Stimulated activated CD8-positive, alpha-beta memory T cell treated with anti-CD3 and anti-CD28 coated beads, Interleukin-4, amount 100 ng/mL, for 48 hours (primary cell): ENCODE results near the gene SNX32.

Source experiments
- DNase-seq: peaks from one replicate; pipeline ENCODE4 v3.0.0-alpha.2; 2020

Gene SNX32

DNA sequence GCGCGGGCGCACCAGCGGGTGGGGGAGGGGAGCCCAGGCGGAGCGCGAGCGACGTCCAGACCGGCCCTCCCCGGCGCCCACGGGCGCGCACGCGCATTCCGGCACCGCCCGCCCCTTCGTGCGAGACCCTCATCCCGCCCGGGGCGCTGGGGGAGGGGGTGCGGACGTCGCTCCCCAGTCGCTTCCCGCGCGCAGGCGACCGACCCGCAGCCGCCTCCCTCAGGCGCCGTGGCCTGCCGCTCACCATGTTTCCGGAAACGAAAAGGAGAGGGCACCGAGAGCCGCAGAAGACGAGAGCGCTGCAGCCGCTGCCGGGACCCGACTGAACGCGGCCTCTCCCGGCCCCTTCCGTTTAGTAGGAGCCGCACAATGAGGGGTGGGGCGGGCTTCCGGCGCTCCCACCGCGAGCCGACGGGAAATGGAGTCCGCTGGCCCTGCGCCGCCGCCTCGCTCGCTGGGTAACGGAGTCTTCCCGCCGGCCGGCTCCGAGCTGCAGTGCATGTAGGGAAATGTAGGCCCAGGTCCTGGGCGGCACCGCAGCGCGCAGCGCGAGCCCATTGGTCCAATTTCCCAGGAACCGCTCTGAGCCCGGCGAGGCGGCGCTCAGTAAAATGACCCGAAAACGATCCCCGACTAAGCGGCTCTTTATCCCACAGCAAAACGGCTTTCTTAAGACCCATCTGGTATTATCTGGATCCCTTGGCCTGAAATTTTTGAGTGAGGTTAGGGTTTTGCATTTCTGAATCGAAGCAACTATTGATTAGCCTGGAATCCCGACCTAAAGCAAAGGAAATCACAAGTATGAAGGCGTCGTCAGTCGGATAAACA is 24.3 kb downstream of the SNX32 start, which contains the start of gene CFL1:
TSS of gene CFL1 (minus strand) at position 328 of the 828 bp plus-strand sequence. CDS start at position 247, 81 bp downstream.
- peak; percentile 97 for DNase-seq

GRCh38 chr11:65858681-65859087 is 24.9 kb downstream of the SNX32 start:
- DNase-seq: no peak

DNA sequence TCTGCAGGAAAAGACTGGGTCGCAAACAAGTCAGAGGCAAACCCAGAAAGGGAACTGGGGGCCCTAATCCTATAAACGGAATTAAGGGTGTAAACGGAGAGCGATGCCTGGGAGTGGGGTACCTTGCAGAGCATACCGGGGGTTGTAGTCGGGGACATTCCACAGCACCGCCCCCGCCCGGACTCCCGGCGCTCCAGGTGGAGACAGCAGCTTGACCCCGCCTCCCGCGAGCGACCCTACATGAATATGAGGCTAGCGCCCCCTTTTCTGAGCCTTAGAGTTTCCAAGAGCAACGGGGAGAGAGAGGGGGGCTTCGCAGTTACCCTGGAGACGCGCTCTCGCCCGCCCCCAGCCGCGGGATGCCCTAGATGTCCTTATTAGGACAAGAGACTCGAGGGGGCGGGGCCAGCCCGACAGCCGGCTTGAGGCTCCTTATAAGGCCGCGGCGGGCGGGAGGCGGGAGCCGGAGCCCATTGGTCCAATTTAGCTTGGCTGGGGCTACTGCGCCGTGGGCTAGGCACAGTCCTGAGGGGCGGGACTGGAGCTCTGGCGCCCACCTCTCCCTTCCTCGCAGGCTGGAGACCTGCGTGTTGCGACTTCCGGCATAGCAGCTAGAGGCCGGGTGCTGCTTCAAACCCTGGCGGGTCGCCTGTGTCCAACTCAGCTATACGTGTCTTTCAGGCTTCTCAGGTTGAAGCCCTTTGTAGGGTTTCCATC is 25.5 kb downstream of the SNX32 start:
- peak; percentile 99 for DNase-seq

DNA sequence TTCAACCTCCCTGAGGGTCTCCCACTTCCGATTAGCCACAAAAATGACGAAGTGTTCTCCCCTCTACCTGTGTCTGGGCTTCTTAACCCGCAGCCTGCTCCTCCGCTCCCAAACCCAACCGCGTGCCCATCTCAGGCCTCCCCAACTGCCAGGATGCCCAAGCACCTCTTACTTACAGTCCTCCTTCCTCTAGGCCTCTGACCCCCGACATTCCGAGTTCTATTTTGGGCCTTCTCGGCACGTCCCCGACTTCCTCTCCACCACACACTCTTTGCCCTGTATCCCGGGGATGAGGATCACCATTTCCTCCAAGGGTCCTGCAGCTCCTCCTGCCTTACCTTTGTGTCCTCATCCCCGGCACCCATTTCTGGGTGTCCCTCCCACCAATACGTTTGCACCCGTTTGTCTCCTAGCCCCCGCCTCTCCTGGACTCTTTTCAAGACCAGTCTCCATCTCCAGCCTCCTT is 26.1 kb downstream of the SNX32 start:
- DNase-seq: peak; percentile 69

- DNase-seq: peak; percentile 98
These were observed 26.8 kb downstream of the SNX32 start, which contains the start of gene MUS81 for GRCh38 chr11:65860278-65861164. TSS of gene MUS81 (plus strand) at chr11:65860433. CDS start at chr11:65860754, 321 bp downstream.

- no peak for DNase-seq
These were observed 27.4 kb downstream of the SNX32 start for GRCh38 chr11:65861165-65861505.

- peak; percentile 22 for DNase-seq
These were observed 27.9 kb downstream of the SNX32 start for GRCh38 chr11:65861533-65862183.

DNA sequence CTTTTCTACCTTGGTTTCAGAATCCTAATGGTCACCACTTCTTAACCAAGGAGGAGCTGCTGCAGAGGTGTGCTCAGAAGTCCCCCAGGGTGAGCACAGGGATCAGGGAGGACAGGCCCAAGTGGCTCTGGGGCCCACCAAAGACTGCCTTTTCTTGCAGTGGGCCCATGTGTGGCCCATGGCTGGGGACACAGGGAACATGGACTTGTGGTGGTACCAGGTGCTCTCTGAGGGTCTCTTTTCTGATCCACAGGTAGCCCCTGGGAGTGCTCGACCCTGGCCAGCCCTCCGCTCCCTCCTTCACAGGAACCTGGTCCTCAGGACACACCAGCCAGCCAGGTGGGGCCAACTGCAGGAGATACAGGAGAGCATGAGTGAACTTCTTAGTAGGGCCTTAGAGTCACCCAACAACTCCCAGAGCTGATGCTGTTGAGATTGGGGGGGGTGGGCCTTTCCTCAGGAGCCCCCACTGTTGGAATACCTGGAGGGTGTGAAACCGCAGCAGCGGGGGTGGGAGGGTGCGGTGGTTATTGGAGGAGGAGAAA is 28.5 kb downstream of the SNX32 start:
- DNase-seq: peak; percentile 19

- DNase-seq: peak; percentile 18
These were observed 29.5 kb downstream of the SNX32 start for GRCh38 chr11:65862941-65863888.

DNA sequence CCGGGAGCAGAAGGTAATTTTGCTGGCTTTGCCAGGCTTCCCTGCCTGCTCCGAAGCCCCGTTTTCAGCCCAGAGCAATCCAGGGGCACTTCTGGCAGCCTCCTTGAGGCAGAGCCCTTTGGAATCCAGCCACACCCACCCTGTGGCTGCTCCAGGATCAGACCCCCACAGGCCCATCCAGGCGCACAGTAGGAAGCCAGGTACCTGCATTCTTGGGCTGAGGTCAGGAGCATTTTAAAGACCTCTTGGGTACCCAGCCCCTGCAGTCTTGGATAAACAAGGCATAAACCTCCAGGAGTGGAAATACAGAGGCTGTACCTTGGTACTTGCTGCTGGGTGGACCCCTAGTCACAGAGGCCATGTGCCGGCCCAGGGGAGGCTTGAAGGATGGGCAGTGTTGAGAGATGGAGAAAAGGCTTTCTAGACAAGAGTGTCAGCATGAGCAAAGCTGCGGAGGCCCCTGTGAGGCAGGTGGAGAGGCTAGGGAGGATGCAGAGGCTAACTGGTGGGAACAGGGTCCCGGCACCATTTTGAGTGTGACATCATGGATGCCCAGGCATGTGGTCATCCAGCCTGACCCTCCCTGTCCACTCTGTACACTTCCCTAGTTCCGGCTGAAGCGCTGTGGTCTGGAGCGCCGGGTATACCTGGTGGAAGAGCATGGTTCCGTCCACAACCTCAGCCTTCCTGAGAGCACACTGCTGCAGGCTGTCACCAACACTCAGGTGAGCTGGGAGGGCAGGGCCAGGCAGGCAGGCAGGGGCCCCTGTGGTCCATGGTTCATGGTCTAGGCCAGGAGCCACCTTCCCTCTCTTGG is 30.3 kb downstream of the SNX32 start:
- DNase-seq: no peak

- DNase-seq: no peak
These were observed 31.1 kb downstream of the SNX32 start for GRCh38 chr11:65864706-65865471.

GRCh38 chr11:65865550-65866172 is 31.9 kb downstream of the SNX32 start:
- no peak for DNase-seq

DNA sequence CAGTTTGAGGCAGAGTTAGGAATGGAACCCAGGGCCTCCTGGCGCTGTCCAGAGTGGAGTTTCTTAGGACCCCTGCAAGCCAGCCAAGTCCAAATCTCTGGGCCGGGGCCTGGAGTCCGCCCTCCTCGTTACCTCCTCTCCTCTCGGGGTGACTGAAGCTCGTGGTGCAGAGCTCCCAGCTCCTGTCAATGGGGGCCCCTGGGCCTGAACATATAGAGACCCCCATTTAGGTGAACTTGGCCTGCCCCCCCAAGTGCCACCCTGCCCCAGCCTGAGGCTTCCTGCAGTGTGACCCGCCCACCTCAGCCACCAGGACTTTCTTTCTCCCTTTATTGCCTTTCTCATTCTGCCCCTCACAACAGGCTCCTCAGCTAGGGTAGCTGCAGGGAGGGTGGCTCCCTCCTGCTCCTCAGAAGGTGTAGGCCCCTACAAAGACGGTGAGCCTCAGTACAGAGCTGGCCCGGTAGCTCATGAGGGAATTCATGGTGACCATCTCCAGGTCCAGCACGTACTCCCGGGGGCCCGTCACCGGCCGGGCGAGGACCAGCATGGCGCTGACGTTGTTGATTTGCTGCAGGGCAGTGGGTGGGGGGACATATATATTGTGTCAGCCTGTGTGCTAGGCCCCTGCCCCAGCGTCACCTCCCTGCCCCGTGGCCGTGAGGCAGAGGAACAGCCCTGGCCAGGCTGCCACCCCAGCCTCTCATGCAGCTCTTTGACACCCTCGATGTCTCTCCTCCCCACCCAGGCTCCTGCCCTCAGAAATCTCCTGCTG is 32.9 kb downstream of the SNX32 start:
- no peak for DNase-seq

DNA sequence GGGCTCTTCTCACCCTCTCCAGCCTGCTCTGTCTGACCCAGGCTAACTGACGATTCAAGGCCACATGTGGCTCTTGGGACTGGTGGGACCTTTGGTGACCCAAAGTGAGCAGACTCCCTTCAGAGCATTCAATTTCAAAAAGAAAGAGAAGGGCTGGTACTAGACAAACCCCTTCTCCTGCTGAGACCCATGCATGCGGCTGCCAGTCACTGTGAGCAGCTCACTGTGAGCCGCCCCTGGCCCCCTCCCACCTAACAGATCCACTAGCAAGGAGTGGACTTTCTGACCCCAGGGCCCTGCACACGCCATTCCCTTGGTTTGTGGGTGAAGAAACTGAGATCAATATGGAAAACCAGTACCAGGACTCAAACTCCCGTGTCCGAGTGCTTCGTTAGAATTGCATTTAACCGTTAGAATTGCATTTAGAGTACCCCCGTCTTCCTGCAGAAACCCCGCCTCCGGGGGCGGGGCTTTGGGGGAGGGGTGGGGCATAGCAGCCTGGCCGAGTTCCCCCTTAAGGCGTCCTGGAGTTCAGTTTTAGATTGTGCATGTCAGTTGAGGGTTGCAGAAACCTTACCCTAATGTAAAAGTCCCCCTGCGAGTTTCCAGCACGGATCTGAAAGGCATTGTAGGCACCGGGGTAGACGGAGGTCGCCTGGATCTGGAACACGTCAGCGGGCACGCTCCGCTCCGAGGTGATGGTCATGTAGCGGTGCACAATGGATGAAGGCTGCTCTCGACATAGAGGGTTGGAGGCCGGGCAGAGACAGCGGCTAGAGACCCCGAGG is 33.7 kb downstream of the SNX32 start:
- DNase-seq: peak; percentile 67

DNA sequence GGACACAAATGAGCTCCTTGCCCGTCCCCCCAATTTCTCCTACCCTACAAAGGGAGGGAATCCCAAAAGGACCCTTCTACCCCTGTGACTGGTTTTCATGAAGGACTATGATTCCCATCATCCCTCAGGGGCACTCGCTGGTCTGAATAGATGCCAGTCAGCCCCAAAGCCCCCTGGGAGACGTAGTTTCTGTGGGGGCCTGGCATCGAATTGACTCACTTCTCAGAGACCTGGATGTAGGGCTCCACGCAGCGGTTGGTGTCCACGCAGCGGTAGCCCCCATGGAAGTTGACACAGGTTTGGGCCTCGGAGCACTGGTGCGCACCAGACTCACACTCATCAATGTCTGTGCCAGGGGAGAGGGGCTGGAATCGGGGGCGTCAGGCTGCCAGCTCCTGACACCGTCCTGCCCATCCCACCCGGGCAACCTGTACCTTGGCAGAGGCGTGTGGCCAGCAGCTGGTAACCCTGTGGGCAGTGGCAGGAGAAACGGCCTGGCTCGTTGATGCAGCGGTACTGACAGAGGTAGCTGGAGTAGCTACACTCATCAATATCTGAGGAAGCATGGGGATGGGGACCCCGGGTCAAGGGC is 34.4 kb downstream of the SNX32 start:
- DNase-seq: no peak

DNA sequence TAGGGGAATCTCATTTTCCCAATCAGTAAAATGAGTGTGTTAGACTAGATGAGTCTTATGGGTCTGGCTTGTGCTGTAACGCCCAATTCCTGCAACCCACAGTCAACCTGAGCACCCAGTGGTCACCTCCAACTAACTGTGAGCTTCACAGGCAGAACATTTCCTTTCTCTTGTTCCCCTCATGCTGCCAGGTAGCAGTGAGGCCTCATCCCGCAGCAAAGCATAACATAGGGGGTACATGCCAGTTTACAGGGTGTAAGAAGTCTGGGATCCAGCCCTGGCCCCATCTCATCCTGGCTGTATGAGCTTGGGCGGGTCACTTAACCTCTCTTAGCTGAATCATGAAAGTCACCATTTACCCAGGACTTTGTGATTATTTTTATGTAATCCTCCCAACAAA is 35.1 kb downstream of the SNX32 start:
- DNase-seq: no peak
